ENCODE data around the gene CRADD.
"Not testable (repeated sequence)": the region's sequence is repeated elsewhere in the genome, so short reads cannot be mapped to it uniquely, and the experiment has no call there.

CRADD gene

GRCh38 chr12:93784339-93785086 lies 107.3 kb downstream of the CRADD start:
- no peak for DNase-seq (ENCODE audit: low spot score)

DNA sequence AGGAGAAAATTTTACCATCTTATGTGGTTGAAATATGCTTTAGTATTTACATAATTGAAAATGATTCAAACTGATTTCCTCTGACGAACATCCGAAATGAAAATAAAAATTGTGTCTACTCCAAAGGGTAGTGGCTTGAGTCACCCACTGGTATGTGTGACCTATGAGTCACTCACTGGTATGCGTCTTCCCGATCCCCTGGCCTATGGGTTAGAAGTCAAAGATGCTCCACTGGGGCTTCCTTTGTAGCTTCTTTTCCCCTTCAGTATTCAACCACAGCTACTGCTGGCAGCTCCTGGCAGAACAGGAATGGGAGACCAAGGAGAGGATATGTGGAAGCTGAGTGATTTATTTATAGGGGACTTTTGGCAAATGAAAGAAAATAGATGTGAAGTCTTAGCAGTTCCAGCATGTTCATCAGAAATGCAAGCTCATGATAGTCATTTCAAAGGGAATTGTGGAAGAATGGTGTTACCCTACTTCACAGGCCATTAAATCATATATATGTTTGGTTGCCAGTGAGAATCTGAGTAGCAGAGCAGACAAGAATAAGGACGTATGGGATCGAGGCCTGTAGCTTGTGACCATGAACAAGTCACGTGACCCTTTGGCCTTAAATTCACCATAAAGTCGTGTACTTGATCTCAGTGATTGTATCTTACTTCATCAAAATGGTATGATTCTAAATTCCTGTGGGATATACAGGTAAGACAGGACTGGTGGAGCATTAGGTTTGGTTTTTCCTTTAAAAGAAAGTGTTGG lies 108.3 kb downstream of the CRADD start:
- DNase-seq (ENCODE audit: low spot score): no peak

DNA sequence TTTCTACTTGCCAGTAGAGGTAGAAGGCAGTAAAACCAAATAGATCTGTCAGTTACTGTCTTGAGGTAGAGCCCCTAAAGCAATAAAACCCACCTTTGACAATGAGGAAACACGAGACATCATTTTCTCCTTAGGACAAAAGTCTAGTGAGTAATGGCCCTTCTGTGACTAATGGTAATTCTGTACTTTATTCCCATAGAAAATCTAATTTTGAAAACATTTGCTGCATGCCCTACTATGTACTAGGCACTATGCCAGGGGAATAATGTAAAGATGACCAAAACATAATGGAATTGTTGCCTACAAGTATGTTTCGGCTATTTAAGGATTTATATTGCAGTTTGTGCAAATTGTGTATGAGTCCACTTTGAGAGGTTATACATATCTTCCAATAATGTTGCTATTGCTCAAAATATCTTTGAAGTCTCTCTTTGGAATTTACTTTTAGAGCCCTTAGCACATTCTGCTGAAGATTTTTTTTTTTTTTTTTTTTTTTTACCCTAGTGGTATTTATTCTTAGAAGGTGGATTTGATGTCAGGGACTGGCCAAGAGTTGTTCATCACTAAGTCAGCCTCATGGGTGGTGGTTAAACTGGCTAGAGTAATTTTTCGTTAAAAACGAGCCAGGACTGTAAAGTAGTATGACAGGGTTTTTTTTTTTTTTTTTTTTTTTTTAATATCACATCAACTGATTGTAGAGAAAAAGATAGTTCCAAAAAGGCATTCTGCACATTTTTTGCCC lies 109.7 kb downstream of the CRADD start:
- DNase-seq (ENCODE audit: low spot score): no peak

DNA sequence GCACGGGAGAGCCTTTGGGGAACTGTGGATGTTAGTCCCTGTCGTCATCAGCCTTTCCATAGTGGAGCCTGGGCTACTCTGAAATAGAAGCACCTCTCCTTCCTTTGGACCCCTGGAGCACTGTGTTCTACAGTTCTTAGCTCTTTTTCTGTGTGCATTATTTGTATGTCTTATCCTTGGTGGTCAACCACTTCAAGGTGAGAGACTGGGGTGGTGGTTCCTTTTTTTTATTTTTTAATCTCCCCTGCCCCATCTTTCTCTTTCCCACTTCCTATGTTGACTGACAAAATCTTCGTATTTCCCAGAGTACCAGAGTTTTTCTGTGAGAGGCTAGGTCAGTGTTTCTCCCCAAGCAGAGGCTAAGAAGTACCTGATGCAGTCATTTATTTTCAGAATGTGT lies 111.7 kb downstream of the CRADD start:
- DNase-seq (ENCODE audit: low spot score): no peak

DNA sequence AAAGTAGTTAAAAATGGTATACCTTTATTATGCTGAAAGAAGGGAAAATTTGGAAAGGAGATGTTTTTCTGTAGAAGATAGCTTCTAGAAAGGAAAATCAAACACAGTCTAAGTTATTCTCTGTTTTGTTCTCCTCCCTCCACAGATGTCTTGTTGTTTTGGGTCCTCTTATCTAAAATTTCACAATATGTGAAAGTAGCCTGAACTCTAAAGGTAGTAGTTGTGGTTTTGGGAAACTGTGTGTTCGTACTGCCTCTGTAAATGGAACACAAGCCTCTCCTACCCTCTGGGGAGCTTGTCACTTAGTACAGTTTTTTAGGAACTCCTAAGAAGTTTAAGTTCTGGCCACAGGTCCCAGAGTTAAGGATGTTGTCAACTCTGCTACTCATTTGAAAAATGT lies 112.6 kb downstream of the CRADD start:
- DNase-seq (ENCODE audit: low spot score): no peak

- no peak for DNase-seq (ENCODE audit: low spot score)
Observed at GRCh38 chr12:93790472-93791152, 113.4 kb downstream of the CRADD start.

GRCh38 chr12:93793007-93793406 lies 115.8 kb downstream of the CRADD start:
- no peak for DNase-seq (ENCODE audit: low spot score)

DNA sequence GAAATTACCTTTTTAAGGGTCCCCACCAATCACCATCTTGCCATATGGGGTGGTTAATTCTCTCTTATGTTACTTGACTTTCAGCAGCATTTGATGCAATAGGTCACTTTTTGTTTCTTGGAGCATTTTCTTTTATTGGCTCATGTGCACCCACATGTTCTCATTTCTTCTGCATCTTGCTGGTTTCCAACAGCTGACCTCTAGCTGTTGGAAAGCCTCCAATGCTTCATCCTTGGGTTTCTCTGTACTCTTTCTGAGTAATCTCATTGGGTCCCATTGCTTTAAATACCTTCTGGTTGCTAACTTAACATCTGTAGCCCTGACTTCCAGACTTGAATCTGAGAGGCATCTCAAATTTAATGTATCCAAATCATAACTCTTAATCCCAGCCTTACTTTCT lies 116.8 kb downstream of the CRADD start:
- DNase-seq (ENCODE audit: low spot score): no peak

- no peak for DNase-seq (ENCODE audit: low spot score)
Observed at GRCh38 chr12:93794738-93795137, 117.6 kb downstream of the CRADD start.

DNA sequence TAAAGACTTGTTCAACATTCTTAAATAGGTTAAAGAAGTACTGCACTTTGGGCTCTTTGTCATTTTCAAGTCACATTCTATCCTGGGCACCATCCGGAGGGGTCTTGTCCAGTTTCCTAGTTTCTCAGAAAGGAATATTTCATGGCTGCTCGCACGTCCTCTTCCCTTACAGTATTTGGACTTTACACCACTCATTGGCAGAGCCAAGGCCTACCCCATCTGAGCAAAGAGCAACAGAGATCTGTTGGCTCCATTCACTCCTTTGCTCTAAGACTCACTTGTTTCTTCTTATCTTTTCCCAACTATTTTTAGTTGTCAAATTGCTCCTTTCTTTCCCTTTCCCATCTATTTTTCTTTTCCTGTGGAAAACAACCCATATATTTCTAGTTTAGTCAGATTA lies 118.2 kb downstream of the CRADD start:
- no peak for DNase-seq (ENCODE audit: low spot score)

- no peak for DNase-seq (ENCODE audit: low spot score)
Observed at GRCh38 chr12:93796729-93797128, 119.6 kb downstream of the CRADD start.

DNA sequence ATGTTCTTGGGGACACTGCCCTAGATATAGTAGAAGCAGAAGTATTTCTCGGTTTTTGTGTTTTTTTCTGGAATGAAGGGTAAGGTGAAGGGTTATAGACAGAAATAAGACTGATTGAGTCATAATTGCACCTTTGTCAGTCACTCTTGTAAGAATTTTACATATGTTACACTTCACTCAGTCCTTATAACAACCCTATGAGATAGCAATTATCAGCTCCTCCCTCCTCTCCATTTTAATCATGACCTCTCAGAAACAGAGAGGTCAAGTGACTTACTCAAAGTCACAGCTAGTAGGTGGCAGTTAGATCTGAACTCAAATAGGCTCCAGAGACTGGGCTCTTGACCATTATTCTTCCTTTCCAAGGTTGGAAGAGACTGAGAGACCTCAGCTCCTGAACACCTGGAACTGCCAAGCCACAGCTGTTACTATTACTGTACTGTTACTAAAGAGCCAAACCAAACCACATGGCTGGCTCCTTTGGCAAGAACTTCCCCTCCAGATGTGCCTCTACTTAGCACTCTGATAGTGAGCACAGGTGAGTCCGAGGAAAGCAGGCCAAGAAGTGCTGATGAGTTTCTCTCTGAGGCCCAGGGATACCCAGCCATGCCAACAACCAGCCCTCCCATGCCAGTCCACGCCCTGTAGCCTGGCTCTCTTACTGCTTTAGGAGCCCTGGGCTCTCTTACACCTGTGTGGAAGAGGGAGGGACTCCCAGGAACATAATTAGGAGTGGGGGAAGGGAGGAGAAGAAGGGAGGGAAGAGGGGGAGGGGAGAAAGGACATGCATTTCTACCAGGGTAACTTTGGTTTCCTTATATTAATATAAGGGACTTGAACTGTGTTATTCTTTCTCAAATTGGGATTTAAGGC lies 121.3 kb downstream of the CRADD start:
- no peak for DNase-seq (ENCODE audit: low spot score)

GRCh38 chr12:93801666-93802065 lies 124.5 kb downstream of the CRADD start:
- not testable (repeated sequence) for DNase-seq (ENCODE audit: low spot score)

GRCh38 chr12:93802293-93802692 lies 125.1 kb downstream of the CRADD start:
- no peak for DNase-seq (ENCODE audit: low spot score)

GRCh38 chr12:93802698-93803423 lies 125.7 kb downstream of the CRADD start:
- no peak for DNase-seq (ENCODE audit: low spot score)

- no peak for DNase-seq (ENCODE audit: low spot score)
Observed at GRCh38 chr12:93803424-93803807, 126.2 kb downstream of the CRADD start.

DNA sequence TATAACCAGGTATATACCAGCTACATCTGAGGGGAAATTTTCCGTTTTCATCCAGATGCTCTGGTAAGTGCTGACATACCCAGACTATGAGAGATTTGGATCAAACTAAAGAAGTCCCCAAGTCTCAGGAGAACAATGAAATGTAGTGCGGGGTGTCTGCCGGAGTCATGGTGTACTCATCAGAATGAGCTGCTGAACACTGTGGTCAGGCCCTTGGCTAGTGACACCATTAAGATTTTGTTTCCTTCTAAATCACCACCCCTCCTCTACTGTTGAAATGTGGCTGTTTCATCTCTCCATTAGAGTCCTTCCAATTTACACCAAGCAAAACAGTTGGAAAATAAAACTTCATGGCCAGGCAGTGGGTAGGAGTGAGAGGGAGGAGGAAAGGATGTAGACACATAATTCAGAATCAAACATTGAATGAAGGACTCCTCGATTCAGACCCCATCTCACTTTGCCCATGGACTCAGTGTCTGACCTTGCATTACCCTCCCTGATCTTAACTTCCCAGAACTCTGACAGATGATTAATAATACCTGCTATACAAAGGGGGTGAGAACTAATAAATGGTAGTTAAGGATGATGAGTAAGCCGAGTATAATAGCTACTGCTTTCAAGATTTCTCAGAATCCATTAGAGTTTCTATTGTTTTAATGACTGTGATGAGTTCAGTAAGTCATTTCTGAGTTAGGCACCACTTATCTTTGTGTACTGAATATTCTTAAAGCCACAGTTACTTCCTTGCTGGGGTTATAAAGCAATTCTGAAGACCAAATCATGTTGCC lies 127.4 kb downstream of the CRADD start:
- DNase-seq (ENCODE audit: low spot score): no peak

DNA sequence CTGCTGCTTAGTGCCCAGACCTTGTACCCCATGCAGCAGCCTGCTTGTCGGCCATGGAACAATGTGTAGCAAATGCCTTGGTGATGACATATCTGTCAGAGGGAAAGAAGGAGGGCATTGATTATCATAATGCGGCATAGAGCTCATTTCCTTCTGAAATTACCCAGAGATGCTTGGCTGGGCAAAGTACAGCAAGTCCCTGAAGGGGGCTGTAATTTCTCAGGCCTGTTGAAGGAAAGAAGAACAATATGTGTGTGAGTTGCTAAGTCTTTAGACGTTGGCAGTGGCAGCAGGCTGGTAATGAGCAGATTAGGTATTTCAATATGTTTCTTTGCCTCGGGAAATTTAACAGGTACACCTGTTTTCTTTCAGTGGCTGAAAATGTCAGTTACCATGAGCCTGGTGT lies 128.6 kb downstream of the CRADD start:
- DNase-seq (ENCODE audit: low spot score): no peak

DNA sequence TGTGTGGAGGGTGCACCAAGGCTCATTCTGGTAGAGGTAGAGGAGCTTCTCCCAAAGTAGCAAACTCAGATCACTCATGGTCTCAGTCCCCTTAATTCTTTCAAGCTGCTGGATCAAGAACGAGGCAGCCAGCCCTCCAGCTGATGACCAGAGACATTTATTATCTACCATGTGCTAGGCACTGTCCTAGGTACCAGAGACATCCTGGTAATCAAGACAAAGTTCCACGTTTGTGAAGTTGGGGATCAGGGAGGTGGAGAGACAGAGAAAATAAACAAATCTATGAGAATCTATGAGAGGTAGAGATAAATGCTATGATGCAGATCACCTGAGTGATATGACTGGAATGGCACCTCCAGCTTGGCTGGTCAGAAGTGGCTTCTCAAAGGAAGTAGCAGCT lies 130.2 kb downstream of the CRADD start:
- DNase-seq (ENCODE audit: low spot score): no peak
